Endodermal cell (in vitro differentiated cells): ENCODE measurements around the gene LY6G6D. TPM values are rescaled to one million over a fixed set of nuclear protein-coding genes. Genes with fewer than 3 reads are reported as not detected.

ENCODE experiments used
- DNase-seq: peaks from one replicate; pipeline ENCODE4 v3.0.0-alpha.2; 2017
- H3K27ac ChIP-seq: 2 replicates; pipeline ENCODE4 v1.5.1; 2013; ENCODE audit warnings: mild to moderate bottlenecking, low read depth, low read length, moderate library complexity
- H3K27me3 ChIP-seq: 2 replicates; pipeline ENCODE4 v1.6.1; 2013; ENCODE audit warnings: mild to moderate bottlenecking, low read length, moderate library complexity; ENCODE audit not compliant: insufficient read depth, control insufficient read depth, poor library complexity, severe bottlenecking
- H3K36me3 ChIP-seq: 2 replicates; pipeline ENCODE4 v1.7.0; 2013; ENCODE audit warnings: mild to moderate bottlenecking, low read length, moderate library complexity; ENCODE audit not compliant: control insufficient read depth, insufficient read depth
- H3K4me1 ChIP-seq: one replicate; pipeline ENCODE4 v1.7.0; 2013; ENCODE audit warnings: low read length; ENCODE audit not compliant: control insufficient read depth, insufficient read depth
- H3K4me3 ChIP-seq: 2 replicates; pipeline ENCODE4 v1.5.1; 2013; ENCODE audit warnings: mild to moderate bottlenecking, low read length, moderate library complexity
- H3K9ac ChIP-seq: 2 replicates; pipeline ENCODE4 v1.6.1; 2013; ENCODE audit warnings: mild to moderate bottlenecking, low read length, moderate library complexity; ENCODE audit not compliant: poor library complexity, severe bottlenecking; ENCODE audit errors: extremely low read depth
- H3K9me3 ChIP-seq: 2 replicates; pipeline ENCODE4 v1.6.1; 2013; ENCODE audit warnings: mild to moderate bottlenecking, low read length, moderate library complexity; ENCODE audit not compliant: control insufficient read depth
- H3K27ac Mint-ChIP-seq: 2 replicates; pipeline ENCODE4 v1.8.0; 2020; ENCODE audit warnings: mixed read lengths
- H3K27me3 Mint-ChIP-seq: 2 replicates; pipeline ENCODE4 v1.8.0; 2021; ENCODE audit warnings: mild to moderate bottlenecking, mixed read lengths; ENCODE audit not compliant: insufficient read depth
- H3K36me3 Mint-ChIP-seq: 2 replicates; pipeline ENCODE4 v1.8.0; 2020; ENCODE audit warnings: low read depth, mixed read lengths
- H3K4me1 Mint-ChIP-seq: 2 replicates; pipeline ENCODE4 v1.8.0; 2020; ENCODE audit warnings: mixed read lengths
- H3K4me3 Mint-ChIP-seq: 2 replicates; pipeline ENCODE4 v1.8.0; 2020; ENCODE audit warnings: mild to moderate bottlenecking, moderate library complexity, mixed read lengths
- H3K9me3 Mint-ChIP-seq: 2 replicates; pipeline ENCODE4 v1.8.0; 2020; ENCODE audit warnings: mild to moderate bottlenecking, mixed read lengths
- WGBS, 2 experiments: methylation state at CpG; one replicate each; pipeline versions ENCODE4 v1.1.5 to v1.1.7; 2013; ENCODE audit warnings: missing lambda C conversion rate in 2 of 2, mixed read lengths in 1 of 2; ENCODE audit not compliant: insufficient coverage in 1 of 2, insufficient read length in 1 of 2; 5-methylcytosine and 5-hydroxymethylcytosine counted together
- total RNA-seq, 2 donors: library from RNA; stranded (reverse); fragmentation: NEBNext Ultra II Directional in 1 of 2; extraction: Animal tissue kit (Norgen Biotek cat#: 25700) in 1 of 2; gene quantifications; 2 replicates in 1 of 2; 3 replicates in 1 of 2; pipeline ENCODE4 v1.2.1, GENCODE V29; 2021
- TF ChIP-seq, protein P1 (sequence below): fragments of 200-600 bp; sonication (generic); conservative IDR thresholded peaks from 2 replicates; pipeline ENCODE4 v1.5.0; 2021; ENCODE audit warnings: antibody characterized with exemption, mild to moderate bottlenecking

Gene LY6G6D
- total RNA-seq, 2 donors from 2014 or later, result not detected

GRCh38 chr6:31758281-31758680 is 43.1 kb downstream of the LY6G6D start:
- H3K9ac ChIP-seq, result no peak overlapping the region
- no peaks in the 10 kb centered on the region for H3K27me3 ChIP-seq
- H3K9me3 Mint-ChIP-seq, result no peaks in the 10 kb centered on the region
- H3K27me3 Mint-ChIP-seq, result no peaks in the 10 kb centered on the region
- no peak overlapping the region for H3K27ac Mint-ChIP-seq
- no peak for DNase-seq
- 90 to 100% methylated on average over 2 of the region's 2 CpGs for WGBS, 2 experiments
- H3K9me3 ChIP-seq, result no peaks in the 10 kb centered on the region
- H3K4me1 ChIP-seq, result no peaks in the 10 kb centered on the region
- H3K4me1 Mint-ChIP-seq, result peaks cover 3% of the 10 kb centered on the region
- no peak overlapping the region for H3K4me3 ChIP-seq
- H3K36me3 ChIP-seq, result no peaks in the 10 kb centered on the region
- no peak overlapping the region for H3K4me3 Mint-ChIP-seq
- no peak overlapping the region for H3K27ac ChIP-seq
- TF ChIP-seq, protein P1, sequence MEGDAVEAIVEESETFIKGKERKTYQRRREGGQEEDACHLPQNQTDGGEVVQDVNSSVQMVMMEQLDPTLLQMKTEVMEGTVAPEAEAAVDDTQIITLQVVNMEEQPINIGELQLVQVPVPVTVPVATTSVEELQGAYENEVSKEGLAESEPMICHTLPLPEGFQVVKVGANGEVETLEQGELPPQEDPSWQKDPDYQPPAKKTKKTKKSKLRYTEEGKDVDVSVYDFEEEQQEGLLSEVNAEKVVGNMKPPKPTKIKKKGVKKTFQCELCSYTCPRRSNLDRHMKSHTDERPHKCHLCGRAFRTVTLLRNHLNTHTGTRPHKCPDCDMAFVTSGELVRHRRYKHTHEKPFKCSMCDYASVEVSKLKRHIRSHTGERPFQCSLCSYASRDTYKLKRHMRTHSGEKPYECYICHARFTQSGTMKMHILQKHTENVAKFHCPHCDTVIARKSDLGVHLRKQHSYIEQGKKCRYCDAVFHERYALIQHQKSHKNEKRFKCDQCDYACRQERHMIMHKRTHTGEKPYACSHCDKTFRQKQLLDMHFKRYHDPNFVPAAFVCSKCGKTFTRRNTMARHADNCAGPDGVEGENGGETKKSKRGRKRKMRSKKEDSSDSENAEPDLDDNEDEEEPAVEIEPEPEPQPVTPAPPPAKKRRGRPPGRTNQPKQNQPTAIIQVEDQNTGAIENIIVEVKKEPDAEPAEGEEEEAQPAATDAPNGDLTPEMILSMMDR, result no peak
- H3K36me3 Mint-ChIP-seq, result peaks cover 24% of the 10 kb centered on the region

- H3K9ac ChIP-seq, result no peak overlapping the region
- Mint-ChIP-seq H3K4me1 (peaks cover 11% of the 10 kb centered on the region), H3K27ac (no peak overlapping the region), H3K36me3 (peaks cover 25% of the 10 kb centered on the region), H3K27me3 (no peaks in the 10 kb centered on the region), H3K9me3 (no peaks in the 10 kb centered on the region), H3K4me3 (no peak overlapping the region)
- 94 to 98% methylated on average over 3 to 5 of the region's 5 CpGs for WGBS, 2 experiments
- no peak overlapping the region for H3K27ac ChIP-seq
- TF ChIP-seq, protein P1, result no peak
- no peak overlapping the region for H3K4me3 ChIP-seq
- H3K4me1 ChIP-seq, result no peaks in the 10 kb centered on the region
- DNase-seq, result no peak
- H3K36me3 ChIP-seq, result no peaks in the 10 kb centered on the region
- no peaks in the 10 kb centered on the region for H3K9me3 ChIP-seq
- H3K27me3 ChIP-seq, result no peaks in the 10 kb centered on the region
Observed at GRCh38 chr6:31760790-31761189, 45.6 kb downstream of the LY6G6D start.

- peaks cover 25% of the 10 kb centered on the region for H3K36me3 Mint-ChIP-seq
- no peaks in the 10 kb centered on the region for H3K27me3 ChIP-seq
- H3K27me3 Mint-ChIP-seq, result no peaks in the 10 kb centered on the region
- H3K9ac ChIP-seq, result no peak overlapping the region
- H3K4me1 Mint-ChIP-seq, result peaks cover 15% of the 10 kb centered on the region
- no peak for DNase-seq
- H3K9me3 ChIP-seq, result no peaks in the 10 kb centered on the region
- H3K9me3 Mint-ChIP-seq, result no peaks in the 10 kb centered on the region
- no peaks in the 10 kb centered on the region for H3K36me3 ChIP-seq
- 98% methylated on average over 6 to 8 of the region's 8 CpGs for WGBS, 2 experiments
- no peak overlapping the region for H3K27ac ChIP-seq
- H3K27ac Mint-ChIP-seq, result no peak overlapping the region
- H3K4me3 ChIP-seq, result no peak overlapping the region
- TF ChIP-seq, protein P1, result no peak
- H3K4me3 Mint-ChIP-seq, result no peak overlapping the region
- H3K4me1 ChIP-seq, result no peaks in the 10 kb centered on the region
Observed at GRCh38 chr6:31761343-31761742, 46.2 kb downstream of the LY6G6D start.
